HepG2 (cell line): ENCODE results near the gene MICOS13. TPM values are rescaled to one million over a fixed set of nuclear protein-coding genes. Genes with fewer than 3 reads are reported as not detected.
A peak's percentile ranks its signal among the peaks of the same experiment; 100 is the strongest.

Source experiments
- DMAP1 ChIP-seq: IDR thresholded peaks from 2 replicates; pipeline ENCODE4 v1.6.1; 2016
- EED ChIP-seq: sonication (generic); formaldehyde crosslinking; IDR thresholded peaks from 2 replicates; pipeline ENCODE4 v1.5.0; 2020; ENCODE audit warnings: mild to moderate bottlenecking, missing genetic modification reagents
- FIP1L1 ChIP-seq: fragments of 200-400 bp; formaldehyde crosslinking; IDR thresholded peaks from 2 replicates; pipeline ENCODE4 v1.6.1; 2018; ENCODE audit warnings: low read depth, mild to moderate bottlenecking, low read length, moderate library complexity, borderline replicate concordance; ENCODE audit not compliant: insufficient read depth
- HDAC2 ChIP-seq: sonication (generic); formaldehyde crosslinking; IDR thresholded peaks from 2 replicates; pipeline ENCODE4 v1.4.0; 2020; ENCODE audit warnings: missing genetic modification reagents
- HINFP ChIP-seq: sonication (generic); formaldehyde crosslinking; IDR thresholded peaks from 2 replicates; pipeline ENCODE4 v1.4.0; 2020; ENCODE audit warnings: low read depth, mild to moderate bottlenecking, missing genetic modification reagents
- HMG20A ChIP-seq: IDR thresholded peaks from 2 replicates; pipeline ENCODE4 v1.6.1; 2016; ENCODE audit warnings: borderline replicate concordance
- HNRNPLL ChIP-seq: fragments of 200-400 bp; formaldehyde crosslinking; IDR thresholded peaks from 2 replicates; pipeline ENCODE4 v1.6.1; 2017; ENCODE audit warnings: mild to moderate bottlenecking, low read depth, low read length; ENCODE audit not compliant: poor library complexity, severe bottlenecking
- KDM6A ChIP-seq: IDR thresholded peaks from 2 replicates; pipeline ENCODE4 v1.6.1; 2016; ENCODE audit warnings: low read depth
- NFKBIZ ChIP-seq: IDR thresholded peaks from 2 replicates; pipeline ENCODE4 v1.6.1; 2018; ENCODE audit warnings: missing genetic modification reagents, missing compliant biosample characterization
- NONO ChIP-seq, 2 experiments: fragments of 450-650 bp in 1 of 2; sonication (generic) in 1 of 2; formaldehyde crosslinking in 1 of 2; IDR thresholded peaks in 1 of 2; conservative IDR thresholded peaks in 1 of 2; 2 replicates each; pipeline versions ENCODE4 v1.6.1 to v1.8.0; 2017 to 2022; ENCODE audit warnings: mild to moderate bottlenecking in 1 of 2, missing genetic modification reagents in 1 of 2, moderate library complexity in 1 of 2
- PAF1 ChIP-seq: IDR thresholded peaks from 2 replicates; pipeline ENCODE4 v1.6.1; 2016; ENCODE audit warnings: missing genetic modification reagents, missing compliant biosample characterization
- RBFOX2 ChIP-seq: fragments of 200-400 bp; formaldehyde crosslinking; IDR thresholded peaks from 2 replicates; pipeline ENCODE4 v1.6.1; 2017; ENCODE audit warnings: low read depth, mild to moderate bottlenecking, low read length
- SMARCE1 ChIP-seq: fragments of 450-650 bp; IDR thresholded peaks from 2 replicates; pipeline ENCODE4 v1.6.1; 2017; ENCODE audit warnings: borderline replicate concordance
- ZBTB33 ChIP-seq: sonication (generic); formaldehyde crosslinking; IDR thresholded peaks from 2 replicates; pipeline ENCODE4 v1.4.0; 2020; ENCODE audit warnings: missing genetic modification reagents
- ZBTB34 ChIP-seq: sonication (generic); formaldehyde crosslinking; IDR thresholded peaks from 2 replicates; pipeline ENCODE4 v1.8.0; 2022; ENCODE audit warnings: mild to moderate bottlenecking, missing genetic modification reagents
- ZBTB37 ChIP-seq: sonication (generic); formaldehyde crosslinking; IDR thresholded peaks from 2 replicates; pipeline ENCODE4 v1.4.0; 2020; ENCODE audit warnings: mild to moderate bottlenecking, missing genetic modification reagents
- ZC3H13 ChIP-seq: sonication (generic); formaldehyde crosslinking; IDR thresholded peaks from 2 replicates; pipeline ENCODE4 v1.8.1; 2023; ENCODE audit warnings: mild to moderate bottlenecking, missing genetic modification reagents, moderate library complexity
- ZNF224 ChIP-seq: sonication (generic); formaldehyde crosslinking; IDR thresholded peaks from 2 replicates; pipeline ENCODE4 v1.5.0; 2020; ENCODE audit warnings: mild to moderate bottlenecking, missing genetic modification reagents
- ZNF574 ChIP-seq: sonication (generic); formaldehyde crosslinking; IDR thresholded peaks from 2 replicates; pipeline ENCODE4 v1.4.0; 2020; ENCODE audit warnings: missing genetic modification reagents
- ZNF629 ChIP-seq: sonication (generic); formaldehyde crosslinking; conservative IDR thresholded peaks from 2 replicates; pipeline ENCODE4 v1.5.0; 2020; ENCODE audit warnings: missing genetic modification reagents
- ZNF652 ChIP-seq: IDR thresholded peaks from 2 replicates; pipeline ENCODE4 v1.6.1; 2016; ENCODE audit warnings: low read depth, borderline replicate concordance
- polyA plus RNA-seq, 8 experiments: library from polyadenylated mRNA; depleted of rRNA in 3 of 8; stranded (reverse) in 7 of 8; unstranded in 1 of 8; fragments of >200 nt; fragmentation: Illumina TruSeq in 4 of 8; extraction: Trizol in 4 of 8; gene quantifications; 2 replicates each; pipeline versions ENCODE4 v1.2.1 to v1.2.3, GENCODE V29; 2011 to 2016; ENCODE audit warnings: low read depth in 4 of 8, missing spikeins in 1 of 8, mixed read lengths in 1 of 8; ENCODE audit not compliant: insufficient read depth in 1 of 8
- total RNA-seq, 5 experiments: library from RNA; depleted of rRNA; stranded (reverse); fragments of >200 nt; fragmentation: Illumina TruSeq; extraction: Trizol; gene quantifications; 2 replicates each; pipeline ENCODE4 v1.2.3, GENCODE V29; 2016; ENCODE audit warnings: low read depth in 1 of 5

The MICOS13 gene
- total and polyA plus RNA-seq, 2 of the 13 experiments (the other 11 are each of a cell fraction or from before 2014, with no cell fraction given) = 28.8 to 35.4 TPM

GRCh38 chr19:5687360-5688198 is 7.3 kb upstream of the MICOS13 start (continued):
- TF ChIP-seq ZBTB34 = no peak
- TF ChIP-seq ZBTB33 (CRISPR knock-in tag) = peak; percentile 93
- TF ChIP-seq PAF1 (CRISPR knock-in tag) = no peak
- TF ChIP-seq ZNF652 (CRISPR knock-in tag) = no peak
- no peak for TF ChIP-seq ZNF629
- TF ChIP-seq SMARCE1 = no peak
- no peak for TF ChIP-seq HINFP (CRISPR knock-in tag)
- no peak for TF ChIP-seq HMG20A (CRISPR knock-in tag)
- TF ChIP-seq ZNF574 (CRISPR knock-in tag) = 0 out of 2 replicates have a peak, but pooled peaks have one; percentile 1
- no peak for TF ChIP-seq NONO (IDR thresholded peaks at IDR 0.05)
- no peak for TF ChIP-seq NONO (CRISPR knock-in tag; conservative IDR thresholded peaks at IDR 0.05)
- no peak for TF ChIP-seq NFKBIZ (CRISPR knock-in tag)
- TF ChIP-seq KDM6A (CRISPR knock-in tag) = no peak
- TF ChIP-seq ZNF224 (CRISPR knock-in tag) = no peak
- no peak for TF ChIP-seq DMAP1 (CRISPR knock-in tag)
- TF ChIP-seq FIP1L1 = no peak
- TF ChIP-seq HNRNPLL = peak; percentile 4
- 0 out of 2 replicates have a peak, but pooled peaks have one; percentile 60 for TF ChIP-seq ZC3H13 (CRISPR knock-in tag)
- no peak for TF ChIP-seq EED (CRISPR knock-in tag)
- no peak for TF ChIP-seq ZBTB37 (CRISPR knock-in tag)
- TF ChIP-seq RBFOX2 = peak; percentile 64
- no peak for TF ChIP-seq HDAC2 (CRISPR knock-in tag)
